H9 (cell line): ENCODE data around the gene CEP89. TPM values are rescaled to one million over a fixed set of nuclear protein-coding genes. Genes with fewer than 3 reads are reported as not detected.

Experiments used
- DNase-seq: peaks from one replicate; pipeline ENCODE4 v3.0.0-alpha.2; 2017
- H2AFZ ChIP-seq: one replicate; pipeline ENCODE4 v1.6.1; 2013; ENCODE audit warnings: mild to moderate bottlenecking, low read length, control low read depth, moderate library complexity
- H2AK5ac ChIP-seq: 2 replicates; pipeline ENCODE4 v1.6.1; 2013; ENCODE audit warnings: low read length, control low read depth, mixed read lengths; ENCODE audit not compliant: insufficient read length
- H2BK120ac ChIP-seq: one replicate; pipeline ENCODE4 v1.6.1; 2013; ENCODE audit warnings: low read depth, mild to moderate bottlenecking, low read length, control low read depth, inconsistent platforms; ENCODE audit not compliant: poor library complexity, severe bottlenecking
- H2BK12ac ChIP-seq: 2 replicates; pipeline ENCODE4 v1.6.1; 2013; ENCODE audit warnings: low read length, control low read depth, mixed read lengths, low read depth; ENCODE audit not compliant: insufficient read length
- H2BK15ac ChIP-seq: 2 replicates; pipeline ENCODE4 v1.6.1; 2013; ENCODE audit warnings: low read depth, low read length, control low read depth
- H2BK20ac ChIP-seq: one replicate; pipeline ENCODE4 v1.6.1; 2013; ENCODE audit warnings: low read depth, mild to moderate bottlenecking, low read length, control low read depth, inconsistent platforms; ENCODE audit not compliant: poor library complexity, severe bottlenecking
- H2BK5ac ChIP-seq: 2 replicates; pipeline ENCODE4 v1.6.1; 2013; ENCODE audit warnings: low read length, control low read depth, mixed read lengths; ENCODE audit not compliant: insufficient read length
- H3K14ac ChIP-seq: 2 replicates; pipeline ENCODE4 v1.6.1; 2013; ENCODE audit warnings: low read length, control low read depth; ENCODE audit not compliant: insufficient read depth
- H3K18ac ChIP-seq: 2 replicates; pipeline ENCODE4 v1.6.1; 2013; ENCODE audit warnings: low read depth, mild to moderate bottlenecking, mixed read lengths, low read length, control low read depth; ENCODE audit not compliant: insufficient read length
- H3K23ac ChIP-seq: 2 replicates; pipeline ENCODE4 v1.6.1; 2013; ENCODE audit warnings: low read length, control low read depth, mixed read lengths, low read depth; ENCODE audit not compliant: insufficient read length
- H3K23me2 ChIP-seq: 2 replicates; pipeline ENCODE4 v1.6.1; 2013; ENCODE audit warnings: low read depth, mild to moderate bottlenecking, mixed read lengths, low read length, control low read depth; ENCODE audit not compliant: insufficient read length, poor library complexity, severe bottlenecking
- H3K27ac ChIP-seq: 2 replicates; pipeline ENCODE4 v1.5.1; 2013; ENCODE audit warnings: low read length, control low read depth, mixed read lengths, low read depth; ENCODE audit not compliant: insufficient read length
- H3K27me3 ChIP-seq: 2 replicates; pipeline ENCODE4 v1.6.1; 2013; ENCODE audit warnings: low read length, control low read depth, inconsistent platforms; ENCODE audit not compliant: insufficient read depth
- H3K4ac ChIP-seq: 2 replicates; pipeline ENCODE4 v1.6.1; 2013; ENCODE audit warnings: low read depth, mild to moderate bottlenecking, control low read depth, inconsistent platforms, low read length, moderate library complexity
- H3K4me1 ChIP-seq: 2 replicates; pipeline ENCODE4 v1.6.1; 2013; ENCODE audit warnings: low read length, control low read depth, inconsistent platforms; ENCODE audit not compliant: insufficient read depth
- H3K4me2 ChIP-seq: 2 replicates; pipeline ENCODE4 v1.6.1; 2013; ENCODE audit warnings: low read length, control low read depth, mixed read lengths; ENCODE audit not compliant: insufficient read length, insufficient read depth
- H3K56ac ChIP-seq: 2 replicates; pipeline ENCODE4 v1.6.1; 2013; ENCODE audit warnings: low read depth, mild to moderate bottlenecking, mixed read lengths, low read length, control low read depth; ENCODE audit not compliant: insufficient read length
- H3K79me1 ChIP-seq: 2 replicates; pipeline ENCODE4 v1.6.1; 2013; ENCODE audit warnings: low read depth, mild to moderate bottlenecking, moderate library complexity, low read length, control low read depth, inconsistent platforms; ENCODE audit not compliant: insufficient read depth, poor library complexity, severe bottlenecking
- H3K79me2 ChIP-seq: 2 replicates; pipeline ENCODE4 v1.6.1; 2013; ENCODE audit warnings: low read length, control low read depth, inconsistent platforms; ENCODE audit not compliant: insufficient read depth
- H3K9ac ChIP-seq: 2 replicates; pipeline ENCODE4 v1.6.1; 2013; ENCODE audit warnings: low read length, control low read depth, mixed read lengths; ENCODE audit not compliant: insufficient read length; ENCODE audit errors: extremely low read depth
- H3K9me3 ChIP-seq: one replicate; pipeline ENCODE4 v1.6.1; 2013; ENCODE audit warnings: low read depth, low read length, inconsistent platforms; ENCODE audit not compliant: control insufficient read depth
- H3T11ph ChIP-seq: one replicate; pipeline ENCODE4 v1.6.1; 2013; ENCODE audit warnings: mild to moderate bottlenecking, low read length, control low read depth, inconsistent platforms
- H4K20me1 ChIP-seq: one replicate; pipeline ENCODE4 v1.6.1; 2013; ENCODE audit not compliant: control insufficient read depth, insufficient read length, insufficient read depth
- H4K5ac ChIP-seq: 2 replicates; pipeline ENCODE4 v1.6.1; 2013; ENCODE audit warnings: low read depth, mild to moderate bottlenecking, mixed read lengths, low read length, control low read depth; ENCODE audit not compliant: insufficient read length
- H4K8ac ChIP-seq: replicated peaks from 2 replicates; pipeline ENCODE4 v1.6.1; 2013; ENCODE audit warnings: low read length, control low read depth, mixed read lengths, low read depth; ENCODE audit not compliant: insufficient read length
- H4K91ac ChIP-seq: 2 replicates; pipeline ENCODE4 v1.6.1; 2013; ENCODE audit warnings: low read depth, mild to moderate bottlenecking, moderate library complexity, mixed read lengths, low read length, control low read depth; ENCODE audit not compliant: insufficient read length
- H3K27ac Mint-ChIP-seq, 3 experiments: 2 replicates in 2 of 3; 3 replicates in 1 of 3; pipeline ENCODE4 v1.8.0; 2020 to 2021; ENCODE audit warnings: mixed read lengths in 3 of 3, mild to moderate bottlenecking in 1 of 3, moderate library complexity in 1 of 3
- H3K27me3 Mint-ChIP-seq: 2 replicates; pipeline ENCODE4 v1.8.0; 2021; ENCODE audit warnings: low read depth, mild to moderate bottlenecking, moderate library complexity, mixed read lengths
- H3K36me3 Mint-ChIP-seq, 3 experiments: 2 replicates in 2 of 3; 3 replicates in 1 of 3; pipeline ENCODE4 v1.8.0; 2020 to 2021; ENCODE audit warnings: low read depth in 3 of 3, mixed read lengths in 3 of 3; ENCODE audit not compliant: insufficient read depth in 1 of 3
- H3K4me1 Mint-ChIP-seq, 2 experiments: 2 replicates each; pipeline ENCODE4 v1.8.0; 2020; ENCODE audit warnings: mixed read lengths in 2 of 2
- H3K4me3 Mint-ChIP-seq, 2 experiments: 2 replicates in 1 of 2; 3 replicates in 1 of 2; pipeline ENCODE4 v1.8.0; 2020 to 2021; ENCODE audit warnings: mild to moderate bottlenecking in 2 of 2, mixed read lengths in 2 of 2, moderate library complexity in 1 of 2
- H3K9me3 Mint-ChIP-seq, 2 experiments: 2 replicates in 1 of 2; 3 replicates in 1 of 2; pipeline ENCODE4 v1.8.0; 2020; ENCODE audit warnings: mild to moderate bottlenecking in 2 of 2, mixed read lengths in 2 of 2, moderate library complexity in 1 of 2
- CTCF ChIP-seq: fragments of 200-600 bp; sonication (generic); conservative IDR thresholded peaks from 3 replicates; pipeline ENCODE4 v1.8.0; 2021; ENCODE audit warnings: antibody characterized with exemption, mild to moderate bottlenecking
- WGBS: extraction: QIAGEN DNeasy Blood & Tissue Kit; methylation state at CpG from one replicate; pipeline ENCODE4 v1.1.7; 2013; ENCODE audit warnings: missing lambda C conversion rate, low lambda C conversion rate, mixed read lengths; ENCODE audit not compliant: insufficient read length; ENCODE audit errors: extremely low coverage; 5-methylcytosine and 5-hydroxymethylcytosine counted together
- total RNA-seq: library from RNA; stranded (reverse); gene quantifications from 2 replicates; pipeline ENCODE4 v1.2.1, GENCODE V29; 2021

Gene CEP89
- total RNA-seq, 1 experiment from 2014 or later, result 22.1 TPM

- no peak overlapping the region for H3T11ph ChIP-seq
- no peak overlapping the region for H3K4ac ChIP-seq
- no peak overlapping the region for H2BK12ac ChIP-seq
- no peak overlapping the region for H3K4me2 ChIP-seq
- H4K91ac ChIP-seq, result no peak overlapping the region
- H3K9ac ChIP-seq, result no peak overlapping the region
- H3K27me3 Mint-ChIP-seq, result no peaks in the 10 kb centered on the region
- no peak overlapping the region for H2BK5ac ChIP-seq
- H3K9me3 ChIP-seq, result no peaks in the 10 kb centered on the region
- no peak overlapping the region for H3K14ac ChIP-seq
- DNase-seq, result no peak
- H2BK15ac ChIP-seq, result no peak overlapping the region
- no peaks in the 10 kb centered on the region for H4K20me1 ChIP-seq
- no peak overlapping the region for H3K56ac ChIP-seq
- no peak overlapping the region for H2BK20ac ChIP-seq
- no peaks in the 10 kb centered on the region for H3K27me3 ChIP-seq
- no peaks in the 10 kb centered on the region for H3K79me1 ChIP-seq
- no peaks in the 10 kb centered on the region for H3K9me3 Mint-ChIP-seq
- H4K8ac ChIP-seq, result no peak overlapping the region
- H3K23ac ChIP-seq, result no peak overlapping the region
- no peak overlapping the region for H3K4me3 Mint-ChIP-seq
- no peak overlapping the region for H3K27ac Mint-ChIP-seq
- no peak for TF ChIP-seq CTCF
- H3K79me2 ChIP-seq, result no peaks in the 10 kb centered on the region
- H3K27ac ChIP-seq, result no peak overlapping the region
- H3K36me3 Mint-ChIP-seq, result peaks cover 17 to 53% (median 50%) of the 10 kb centered on the region in 3 experiments; a peak in 6 of 7 replicates
- WGBS, result no CpG with 5 or more reads among the region's 3 CpGs
- no peaks in the 10 kb centered on the region for H3K23me2 ChIP-seq
- no peak overlapping the region for H4K5ac ChIP-seq
- no peaks in the 10 kb centered on the region for H3K4me1 ChIP-seq
- H3K4me1 Mint-ChIP-seq, result no peaks in the 10 kb centered on the region
- H2BK120ac ChIP-seq, result no peak overlapping the region
- H2AFZ ChIP-seq, result no peak overlapping the region
- H3K18ac ChIP-seq, result no peak overlapping the region
- no peak overlapping the region for H2AK5ac ChIP-seq
These were observed 38.2 kb downstream of the CEP89 start for GRCh38 chr19:32933571-32933970.
